Neuron (in vitro differentiated cells): ENCODE data around the gene MYT1.

ENCODE experiments used
- H2AFZ ChIP-seq: one replicate; pipeline ENCODE4 v1.6.1; 2013; ENCODE audit warnings: low read depth, mild to moderate bottlenecking, inconsistent platforms, low read length, moderate library complexity
- H3K27me3 ChIP-seq: one replicate; pipeline ENCODE4 v1.6.1; 2013; ENCODE audit warnings: low read length; ENCODE audit not compliant: insufficient read depth
- H3K36me3 ChIP-seq: one replicate; pipeline ENCODE4 v1.6.1; 2013; ENCODE audit warnings: low read length; ENCODE audit not compliant: insufficient read depth
- H3K4me1 ChIP-seq: one replicate; pipeline ENCODE4 v1.6.1; 2013; ENCODE audit warnings: low read length; ENCODE audit not compliant: insufficient read depth
- H3K4me3 ChIP-seq: 2 replicates; pipeline ENCODE4 v1.5.1; 2013; ENCODE audit warnings: mild to moderate bottlenecking, low read length, moderate library complexity
- H3K9me3 ChIP-seq: one replicate; pipeline ENCODE4 v1.6.1; 2013; ENCODE audit warnings: low read length

MYT1 gene

GRCh38 chr20:64236137-64237088 lies 72.2 kb downstream of the MYT1 start:
- no peak overlapping the region for H3K4me3 ChIP-seq
- H3K9me3 ChIP-seq: peaks cover 6% of the 10 kb centered on the region
- H3K4me1 ChIP-seq: peaks cover 9% of the 10 kb centered on the region
- H3K36me3 ChIP-seq: no peaks in the 10 kb centered on the region
- H3K27me3 ChIP-seq: no peaks in the 10 kb centered on the region
- no peak overlapping the region for H2AFZ ChIP-seq

GRCh38 chr20:64237316-64237715 lies 73.1 kb downstream of the MYT1 start:
- peaks cover 9% of the 10 kb centered on the region for H3K4me1 ChIP-seq
- H2AFZ ChIP-seq: no peak overlapping the region
- no peaks in the 10 kb centered on the region for H3K36me3 ChIP-seq
- H3K27me3 ChIP-seq: no peaks in the 10 kb centered on the region
- H3K9me3 ChIP-seq: peaks cover 6% of the 10 kb centered on the region
- no peak overlapping the region for H3K4me3 ChIP-seq

- peaks cover 6% of the 10 kb centered on the region for H3K9me3 ChIP-seq
- H3K27me3 ChIP-seq: no peaks in the 10 kb centered on the region
- no peak overlapping the region for H3K4me3 ChIP-seq
- H3K36me3 ChIP-seq: no peaks in the 10 kb centered on the region
- peaks cover 9% of the 10 kb centered on the region for H3K4me1 ChIP-seq
- no peak overlapping the region for H2AFZ ChIP-seq
Measured at GRCh38 chr20:64238115-64238825, 74.0 kb downstream of the MYT1 start.

- Histone ChIP-seq H3K9me3 (peaks cover 6% of the 10 kb centered on the region), H3K4me3 (no peak overlapping the region), H3K4me1 (peaks cover 9% of the 10 kb centered on the region)
Measured at GRCh38 chr20:64238851-64239387, 74.7 kb downstream of the MYT1 start.

GRCh38 chr20:64239449-64240242 lies 75.4 kb downstream of the MYT1 start:
- no peaks in the 10 kb centered on the region for H3K36me3 ChIP-seq
- H3K9me3 ChIP-seq: peaks cover 6% of the 10 kb centered on the region
- no peaks in the 10 kb centered on the region for H3K27me3 ChIP-seq
- no peak overlapping the region for H2AFZ ChIP-seq
- H3K4me1 ChIP-seq: peaks cover 9% of the 10 kb centered on the region
- H3K4me3 ChIP-seq: no peak overlapping the region

More at GRCh38 chr20:64238851-64239387, 74.7 kb downstream of the MYT1 start:
- Histone ChIP-seq H3K36me3 (no peaks in the 10 kb centered on the region), H2AFZ (no peak overlapping the region), H3K27me3 (no peaks in the 10 kb centered on the region)

- Histone ChIP-seq H2AFZ (no peak overlapping the region), H3K9me3 (peaks cover 6% of the 10 kb centered on the region), H3K36me3 (no peaks in the 10 kb centered on the region), H3K4me1 (peaks cover 9% of the 10 kb centered on the region), H3K27me3 (no peaks in the 10 kb centered on the region), H3K4me3 (no peak overlapping the region)
Measured at GRCh38 chr20:64240243-64241015, 76.2 kb downstream of the MYT1 start.

- no peak overlapping the region for H3K4me3 ChIP-seq
- H3K9me3 ChIP-seq: peaks cover 6% of the 10 kb centered on the region
- H3K36me3 ChIP-seq: no peaks in the 10 kb centered on the region
- H2AFZ ChIP-seq: no peak overlapping the region
- H3K27me3 ChIP-seq: no peaks in the 10 kb centered on the region
- H3K4me1 ChIP-seq: peaks cover 9% of the 10 kb centered on the region
Measured at GRCh38 chr20:64241061-64241460, 76.8 kb downstream of the MYT1 start.

GRCh38 chr20:64242003-64242796 lies 77.9 kb downstream of the MYT1 start:
- H3K4me3 ChIP-seq: no peak overlapping the region
- peaks cover 2% of the 10 kb centered on the region for H3K9me3 ChIP-seq
- H2AFZ ChIP-seq: no peak overlapping the region
- H3K27me3 ChIP-seq: peaks cover 4% of the 10 kb centered on the region
- peaks cover 9% of the 10 kb centered on the region for H3K4me1 ChIP-seq
- no peaks in the 10 kb centered on the region for H3K36me3 ChIP-seq

GRCh38 chr20:64242797-64243475 lies 78.7 kb downstream of the MYT1 start:
- no peak overlapping the region for H3K4me3 ChIP-seq
- H2AFZ ChIP-seq: no peak overlapping the region
- H3K4me1 ChIP-seq: peaks cover 9% of the 10 kb centered on the region
- H3K9me3 ChIP-seq: peaks cover 2% of the 10 kb centered on the region
- peaks cover 9% of the 10 kb centered on the region for H3K27me3 ChIP-seq
- no peaks in the 10 kb centered on the region for H3K36me3 ChIP-seq

- Histone ChIP-seq H3K27me3 (peaks cover 16% of the 10 kb centered on the region), H2AFZ (no peak overlapping the region), H3K4me3 (no peak overlapping the region), H3K36me3 (no peaks in the 10 kb centered on the region), H3K4me1 (peaks cover 9% of the 10 kb centered on the region), H3K9me3 (peaks cover 2% of the 10 kb centered on the region)
Measured at GRCh38 chr20:64244281-64244805, 80.1 kb downstream of the MYT1 start.
